Thoracic aorta (tissue), 2 donors: ENCODE measurements around the gene SLC26A11. TPM values are rescaled to one million over a fixed set of nuclear protein-coding genes. Genes with fewer than 3 reads are reported as not detected.

Source experiments
- ATAC-seq: fragments of 150-250 bp; one replicate; pipeline ENCODE4 v1.8.0; 2017; ENCODE audit warnings: low read depth; ENCODE audit not compliant: insufficient number of reproducible peaks, low FRiP score
- DNase-seq: peaks from one replicate; pipeline ENCODE4 v3.0.0-alpha.2; 2020; ENCODE audit warnings: low spot score
- H3K27ac ChIP-seq, 2 donors: fragments of 200-600 bp; sonication (generic); 1 replicate in 1 of 2; 2 replicates in 1 of 2; pipeline ENCODE4 v1.5.1; 2016; ENCODE audit warnings: mild to moderate bottlenecking in 2 of 2, moderate library complexity in 2 of 2
- H3K27me3 ChIP-seq: fragments of 200-600 bp; sonication (generic); replicated peaks from 2 replicates; pipeline ENCODE4 v1.6.0; 2016; ENCODE audit warnings: mild to moderate bottlenecking; ENCODE audit not compliant: insufficient read depth
- H3K36me3 ChIP-seq: fragments of 200-600 bp; sonication (generic); one replicate; pipeline ENCODE4 v1.5.1; 2016
- H3K4me1 ChIP-seq, 2 donors: fragments of 200-600 bp; sonication (generic); 1 replicate in 1 of 2; 2 replicates in 1 of 2; pipeline versions ENCODE4 v1.5.1 to v1.6.0; 2016; ENCODE audit warnings: low read depth in 2 of 2, mild to moderate bottlenecking in 1 of 2; ENCODE audit not compliant: control insufficient read depth in 1 of 2
- H3K4me3 ChIP-seq: fragments of 200-600 bp; sonication (generic); 2 replicates; pipeline ENCODE4 v1.5.1; 2016; ENCODE audit warnings: mild to moderate bottlenecking
- H3K9me3 ChIP-seq: fragments of 200-600 bp; sonication (generic); 2 replicates; pipeline ENCODE4 v1.5.1; 2016
- total RNA-seq, 2 donors: library from RNA; depleted of rRNA; stranded (reverse); fragments of >200 nt; gene quantifications; one replicate each; pipeline versions ENCODE4 v1.1.0 to v1.2.3, GENCODE V29; 2016
- TF ChIP-seq, protein P1 (sequence below): fragments of 200-600 bp; sonication (generic); IDR thresholded peaks from one replicate; pipeline ENCODE4 v1.5.1; 2019; ENCODE audit warnings: antibody characterized with exemption

SLC26A11 gene
- total RNA-seq, 2 donors from 2014 or later = 41.1 to 69.2 TPM

DNA sequence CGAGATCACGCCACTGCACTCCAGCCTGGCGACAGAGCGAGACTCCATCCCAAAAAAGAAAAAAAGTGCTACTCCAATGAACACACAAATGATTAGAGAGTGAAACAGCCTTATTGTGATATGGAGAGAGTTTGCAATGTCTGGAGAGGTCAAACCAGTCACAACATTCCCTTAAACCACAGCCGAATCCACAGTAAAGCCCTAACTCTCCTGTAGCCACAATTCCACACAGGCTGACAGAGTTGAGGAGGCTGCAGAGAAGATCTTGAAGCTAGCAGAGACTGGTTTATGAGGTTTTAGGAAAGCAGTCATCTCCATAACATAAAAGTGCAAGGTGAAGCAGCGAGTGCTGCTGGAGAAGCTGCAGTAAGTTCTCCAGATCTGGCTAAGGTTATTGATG, 47.2 kb downstream of the SLC26A11 start:
- Histone ChIP-seq H3K4me3 (no peak overlapping the region), H3K27me3 (no peaks in the 10 kb centered on the region), H3K27ac (no peak overlapping the region), H3K9me3 (no peaks in the 10 kb centered on the region), H3K36me3 (peaks cover 15% of the 10 kb centered on the region), H3K4me1 (peaks cover 8 to 24% of the 10 kb centered on the region in 2 donors)
- DNase-seq (no peak), ATAC-seq (no peak)
- TF ChIP-seq, protein P1, sequence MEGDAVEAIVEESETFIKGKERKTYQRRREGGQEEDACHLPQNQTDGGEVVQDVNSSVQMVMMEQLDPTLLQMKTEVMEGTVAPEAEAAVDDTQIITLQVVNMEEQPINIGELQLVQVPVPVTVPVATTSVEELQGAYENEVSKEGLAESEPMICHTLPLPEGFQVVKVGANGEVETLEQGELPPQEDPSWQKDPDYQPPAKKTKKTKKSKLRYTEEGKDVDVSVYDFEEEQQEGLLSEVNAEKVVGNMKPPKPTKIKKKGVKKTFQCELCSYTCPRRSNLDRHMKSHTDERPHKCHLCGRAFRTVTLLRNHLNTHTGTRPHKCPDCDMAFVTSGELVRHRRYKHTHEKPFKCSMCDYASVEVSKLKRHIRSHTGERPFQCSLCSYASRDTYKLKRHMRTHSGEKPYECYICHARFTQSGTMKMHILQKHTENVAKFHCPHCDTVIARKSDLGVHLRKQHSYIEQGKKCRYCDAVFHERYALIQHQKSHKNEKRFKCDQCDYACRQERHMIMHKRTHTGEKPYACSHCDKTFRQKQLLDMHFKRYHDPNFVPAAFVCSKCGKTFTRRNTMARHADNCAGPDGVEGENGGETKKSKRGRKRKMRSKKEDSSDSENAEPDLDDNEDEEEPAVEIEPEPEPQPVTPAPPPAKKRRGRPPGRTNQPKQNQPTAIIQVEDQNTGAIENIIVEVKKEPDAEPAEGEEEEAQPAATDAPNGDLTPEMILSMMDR = no peak

GRCh38 chr17:80268427-80268826, 48.2 kb downstream of the SLC26A11 start:
- Histone ChIP-seq H3K9me3 (no peaks in the 10 kb centered on the region), H3K4me1 (peaks cover 0 to 14% of the 10 kb centered on the region in 2 donors), H3K27ac (no peak overlapping the region), H3K4me3 (no peak overlapping the region), H3K36me3 (peaks cover 18% of the 10 kb centered on the region), H3K27me3 (no peaks in the 10 kb centered on the region)
- DNase-seq = no peak
- no peak for ATAC-seq
- TF ChIP-seq, protein P1 = no peak

- H3K9me3 ChIP-seq = no peaks in the 10 kb centered on the region
- H3K36me3 ChIP-seq = peaks cover 18% of the 10 kb centered on the region
- TF ChIP-seq, protein P1 = no peak
- H3K4me3 ChIP-seq = no peak overlapping the region
- no peak for DNase-seq
- peaks cover 0 to 4% of the 10 kb centered on the region in 2 donors for H3K4me1 ChIP-seq
- no peak for ATAC-seq
- no peak overlapping the region for H3K27ac ChIP-seq
- no peaks in the 10 kb centered on the region for H3K27me3 ChIP-seq
Observed at GRCh38 chr17:80269405-80269807, 49.2 kb downstream of the SLC26A11 start.

- ATAC-seq (no peak), DNase-seq (no peak)
- Histone ChIP-seq H3K9me3 (no peaks in the 10 kb centered on the region), H3K4me1 (no peaks in the 10 kb centered on the region), H3K36me3 (peaks cover 18% of the 10 kb centered on the region), H3K4me3 (no peak overlapping the region), H3K27ac (no peak overlapping the region), H3K27me3 (no peaks in the 10 kb centered on the region)
- TF ChIP-seq, protein P1 = no peak
Observed at GRCh38 chr17:80270104-80270503, 49.9 kb downstream of the SLC26A11 start.

DNA sequence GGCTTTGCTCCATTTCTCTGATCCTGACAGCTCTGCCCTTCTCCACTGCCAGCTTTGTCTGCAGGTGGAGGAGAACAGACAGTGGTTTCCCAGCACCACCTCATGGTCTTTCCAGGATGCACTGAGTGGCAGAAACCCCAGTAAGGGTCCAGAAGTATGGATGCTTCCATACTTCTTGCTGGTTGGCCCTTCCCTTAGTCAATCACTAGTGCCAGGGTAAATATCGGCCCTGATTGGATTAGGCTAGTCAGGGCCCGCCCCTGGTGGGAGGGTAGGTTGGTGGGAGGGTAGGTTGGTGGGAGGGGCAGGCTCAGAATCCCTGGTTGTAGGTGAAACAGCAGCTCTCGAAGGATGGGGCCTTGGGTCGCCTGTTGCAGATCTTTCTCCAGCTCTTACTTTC, 50.6 kb downstream of the SLC26A11 start:
- Histone ChIP-seq H3K4me3 (no peak overlapping the region), H3K4me1 (no peaks in the 10 kb centered on the region), H3K36me3 (peaks cover 14% of the 10 kb centered on the region), H3K27ac (no peak overlapping the region), H3K27me3 (no peaks in the 10 kb centered on the region), H3K9me3 (no peaks in the 10 kb centered on the region)
- ATAC-seq (no peak), DNase-seq (no peak)
- TF ChIP-seq, protein P1 = no peak
